Parathyroid adenoma (tissue), 2 donors: ENCODE results near the gene GREM1.

Experiments used
- H2AFZ ChIP-seq: fragments of 300-600 bp; sonication (generic); one replicate; pipeline ENCODE4 v1.7.0; 2017; ENCODE audit warnings: antibody characterized with exemption, mild to moderate bottlenecking
- H3K27ac ChIP-seq: fragments of 300-600 bp; sonication (generic); one replicate; pipeline ENCODE4 v1.7.0; 2017
- H3K27me3 ChIP-seq: fragments of 300-600 bp; sonication (generic); one replicate; pipeline ENCODE4 v1.7.0; 2017; ENCODE audit warnings: low read length; ENCODE audit not compliant: control insufficient read depth, insufficient read depth
- H3K36me3 ChIP-seq: fragments of 300-600 bp; sonication (generic); one replicate; pipeline ENCODE4 v1.7.0; 2017; ENCODE audit warnings: low read length; ENCODE audit not compliant: control insufficient read depth, insufficient read depth
- H3K4me1 ChIP-seq: fragments of 300-600 bp; sonication (generic); one replicate; pipeline ENCODE4 v1.7.0; 2017; ENCODE audit warnings: control low read depth
- H3K4me2 ChIP-seq: fragments of 300-600 bp; sonication (generic); one replicate; pipeline ENCODE4 v1.7.0; 2017; ENCODE audit warnings: low read length
- H3K4me3 ChIP-seq: fragments of 300-600 bp; sonication (generic); one replicate; pipeline ENCODE4 v1.7.0; 2017; ENCODE audit warnings: low read depth, low read length
- H3K79me2 ChIP-seq: fragments of 300-600 bp; sonication (generic); one replicate; pipeline ENCODE4 v1.7.0; 2017; ENCODE audit warnings: control low read depth
- H3K9ac ChIP-seq: fragments of 300-600 bp; sonication (generic); one replicate; pipeline ENCODE4 v1.7.0; 2017; ENCODE audit warnings: mild to moderate bottlenecking
- H3K9me3 ChIP-seq: fragments of 300-600 bp; sonication (generic); one replicate; pipeline ENCODE4 v1.7.0; 2017; ENCODE audit warnings: low read length; ENCODE audit not compliant: control insufficient read depth
- CTCF ChIP-seq: fragments of 300-600 bp; sonication (generic); IDR thresholded peaks from one replicate; pipeline ENCODE4 v1.7.0; 2017; ENCODE audit warnings: antibody characterized with exemption, mild to moderate bottlenecking
- donor health status: primary hyperparathyroidism.

GREM1 gene

GRCh38 chr15:32671339-32672325 lies 46.2 kb upstream of the GREM1 start:
- Histone ChIP-seq H3K27ac (no peak overlapping the region), H3K36me3 (no peaks in the 10 kb centered on the region), H3K9me3 (no peaks in the 10 kb centered on the region), H3K4me2 (no peak overlapping the region), H3K27me3 (no peaks in the 10 kb centered on the region), H3K4me3 (no peak overlapping the region), H3K9ac (no peak overlapping the region), H3K79me2 (no peaks in the 10 kb centered on the region), H3K4me1 (no peaks in the 10 kb centered on the region), H2AFZ (no peak overlapping the region)
- TF ChIP-seq CTCF, result no peak

GRCh38 chr15:32674681-32675080 lies 43.1 kb upstream of the GREM1 start:
- Histone ChIP-seq H3K9me3 (no peaks in the 10 kb centered on the region), H3K36me3 (no peaks in the 10 kb centered on the region), H3K27me3 (no peaks in the 10 kb centered on the region), H3K4me2 (no peak overlapping the region), H3K9ac (no peak overlapping the region), H3K27ac (no peak overlapping the region), H3K79me2 (no peaks in the 10 kb centered on the region), H3K4me1 (no peaks in the 10 kb centered on the region), H2AFZ (no peak overlapping the region), H3K4me3 (no peak overlapping the region)
- TF ChIP-seq CTCF, result no peak

GRCh38 chr15:32675466-32675865 lies 42.3 kb upstream of the GREM1 start:
- Histone ChIP-seq H2AFZ (no peak overlapping the region), H3K27ac (no peak overlapping the region), H3K4me1 (no peaks in the 10 kb centered on the region), H3K79me2 (no peaks in the 10 kb centered on the region), H3K4me3 (no peak overlapping the region), H3K4me2 (no peak overlapping the region), H3K27me3 (no peaks in the 10 kb centered on the region), H3K9ac (no peak overlapping the region), H3K36me3 (no peaks in the 10 kb centered on the region), H3K9me3 (no peaks in the 10 kb centered on the region)
- no peak for TF ChIP-seq CTCF

- Histone ChIP-seq H3K79me2 (no peaks in the 10 kb centered on the region), H3K4me3 (no peak overlapping the region), H2AFZ (no peak overlapping the region), H3K4me1 (no peaks in the 10 kb centered on the region), H3K4me2 (no peak overlapping the region), H3K27ac (no peak overlapping the region), H3K36me3 (no peaks in the 10 kb centered on the region), H3K27me3 (no peaks in the 10 kb centered on the region), H3K9ac (no peak overlapping the region), H3K9me3 (no peaks in the 10 kb centered on the region)
- no peak for TF ChIP-seq CTCF
Observed at GRCh38 chr15:32676169-32676568, 41.6 kb upstream of the GREM1 start.
